Epithelial cell of esophagus (primary cell): ENCODE data around the gene TDRD7.

Experiments
- DNase-seq: peaks from one replicate; pipeline ENCODE4 v3.0.0; 2010; ENCODE audit warnings: low read depth
- H3K4me3 ChIP-seq: 2 replicates; pipeline ENCODE4 v1.5.1; 2011; ENCODE audit warnings: mild to moderate bottlenecking, low read length, control low read depth
- TF ChIP-seq, protein P1 (sequence below): IDR thresholded peaks from 2 replicates; pipeline ENCODE4 v1.5.1; 2011; ENCODE audit warnings: low read depth, mild to moderate bottlenecking, low read length, control low read depth, inconsistent platforms; ENCODE audit not compliant: insufficient read depth; ENCODE audit errors: missing control alignments

The TDRD7 gene

DNA sequence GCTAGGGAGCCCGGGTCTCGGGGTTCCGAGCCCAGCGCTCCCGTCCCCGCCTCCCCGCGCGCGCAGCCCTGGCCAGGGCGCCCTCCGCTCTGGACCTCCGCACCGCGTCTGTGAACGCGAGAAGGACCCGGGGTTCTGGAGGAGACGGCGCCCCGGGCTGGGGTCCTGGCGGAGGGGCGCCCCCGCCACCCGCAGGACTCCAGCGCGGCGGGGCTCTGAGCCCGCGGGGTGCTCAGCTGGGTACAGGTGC, 90.0 kb downstream of the TDRD7 start:
- no peak for DNase-seq
- TF ChIP-seq, protein P1, sequence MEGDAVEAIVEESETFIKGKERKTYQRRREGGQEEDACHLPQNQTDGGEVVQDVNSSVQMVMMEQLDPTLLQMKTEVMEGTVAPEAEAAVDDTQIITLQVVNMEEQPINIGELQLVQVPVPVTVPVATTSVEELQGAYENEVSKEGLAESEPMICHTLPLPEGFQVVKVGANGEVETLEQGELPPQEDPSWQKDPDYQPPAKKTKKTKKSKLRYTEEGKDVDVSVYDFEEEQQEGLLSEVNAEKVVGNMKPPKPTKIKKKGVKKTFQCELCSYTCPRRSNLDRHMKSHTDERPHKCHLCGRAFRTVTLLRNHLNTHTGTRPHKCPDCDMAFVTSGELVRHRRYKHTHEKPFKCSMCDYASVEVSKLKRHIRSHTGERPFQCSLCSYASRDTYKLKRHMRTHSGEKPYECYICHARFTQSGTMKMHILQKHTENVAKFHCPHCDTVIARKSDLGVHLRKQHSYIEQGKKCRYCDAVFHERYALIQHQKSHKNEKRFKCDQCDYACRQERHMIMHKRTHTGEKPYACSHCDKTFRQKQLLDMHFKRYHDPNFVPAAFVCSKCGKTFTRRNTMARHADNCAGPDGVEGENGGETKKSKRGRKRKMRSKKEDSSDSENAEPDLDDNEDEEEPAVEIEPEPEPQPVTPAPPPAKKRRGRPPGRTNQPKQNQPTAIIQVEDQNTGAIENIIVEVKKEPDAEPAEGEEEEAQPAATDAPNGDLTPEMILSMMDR, result no peak
- peak overlapping the region; percentile 5 for H3K4me3 ChIP-seq

DNA sequence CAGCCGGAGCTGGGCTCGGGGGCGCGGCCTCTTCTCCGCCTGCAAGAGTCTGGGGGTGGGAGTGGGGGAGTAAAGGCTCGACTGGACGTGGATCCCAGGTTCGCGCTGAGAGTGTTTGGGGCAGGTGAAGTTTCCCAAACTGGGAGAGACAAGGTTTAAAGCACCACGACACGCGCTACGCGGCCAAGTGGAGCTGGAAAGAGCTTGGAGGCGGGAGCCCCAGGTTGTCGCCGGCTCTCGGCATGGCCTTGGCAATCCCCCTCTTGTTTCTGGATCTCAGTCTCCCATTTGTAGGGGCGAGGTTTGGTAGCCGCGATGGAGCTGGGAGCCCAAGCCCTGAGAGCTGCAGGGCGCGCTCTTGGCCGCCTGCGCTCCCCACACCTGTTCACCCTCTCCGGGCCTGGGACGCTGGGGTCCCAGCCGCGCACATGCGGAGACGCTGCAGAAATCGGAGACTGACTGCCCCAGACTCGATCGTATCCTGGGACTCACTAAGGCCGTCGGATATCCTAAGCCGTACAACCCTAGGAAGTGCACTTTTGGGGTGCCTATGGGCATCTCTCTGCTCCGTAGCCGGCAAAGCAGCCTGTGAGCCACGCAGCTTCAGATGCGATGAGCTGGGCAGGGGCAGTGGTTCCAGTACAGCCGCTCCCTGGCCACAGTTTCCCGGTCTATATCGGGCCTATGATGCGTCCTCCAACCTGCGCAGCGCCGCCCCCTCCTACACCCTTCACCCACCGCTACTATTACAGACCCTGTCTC, 90.5 kb downstream of the TDRD7 start:
- no peak overlapping the region for H3K4me3 ChIP-seq
- peak; percentile 5 for DNase-seq
- TF ChIP-seq, protein P1, result no peak

DNA sequence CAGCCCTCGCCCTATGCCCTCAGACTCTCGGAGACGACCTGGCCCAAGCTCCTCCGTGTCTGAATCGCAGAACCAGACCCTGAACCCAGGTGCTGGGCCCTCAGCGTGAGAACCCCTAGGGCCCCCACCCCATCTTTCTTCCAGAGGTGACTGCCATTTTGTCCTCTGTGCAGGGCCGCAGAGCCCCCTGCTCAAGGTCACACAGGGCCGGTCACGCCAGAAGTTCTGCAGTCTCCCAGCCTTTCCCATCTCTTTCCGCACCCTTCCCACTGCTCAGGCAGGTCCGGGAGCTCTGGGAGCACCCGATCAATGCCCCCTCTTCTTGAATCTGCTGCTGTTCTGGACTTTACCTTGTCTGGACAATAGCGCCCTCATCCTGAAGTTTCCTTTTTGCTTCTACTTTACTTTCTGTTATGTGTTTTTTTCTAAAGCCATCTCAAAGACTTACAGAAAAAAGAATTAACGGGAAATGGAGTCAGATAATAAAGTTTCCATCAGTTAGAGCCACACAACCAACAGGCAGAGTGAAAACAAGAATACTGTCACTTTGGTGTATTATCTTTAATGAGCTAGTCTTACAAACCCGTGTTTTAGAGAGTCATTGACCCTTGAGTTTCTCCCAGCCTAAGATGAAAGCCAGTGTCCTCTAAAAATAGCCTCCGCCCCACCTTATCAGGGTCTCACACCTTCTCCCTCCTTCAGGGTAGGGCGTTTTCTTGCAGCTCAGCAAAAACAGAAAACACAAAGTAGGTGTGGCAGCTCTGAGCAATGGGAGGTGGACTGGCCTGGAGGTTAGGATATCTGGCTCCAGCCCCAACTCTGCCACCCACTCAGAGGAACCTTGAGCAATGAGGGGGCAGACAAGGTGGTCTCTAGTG, 91.3 kb downstream of the TDRD7 start:
- TF ChIP-seq, protein P1, result no peak
- DNase-seq, result no peak
- no peak overlapping the region for H3K4me3 ChIP-seq

DNA sequence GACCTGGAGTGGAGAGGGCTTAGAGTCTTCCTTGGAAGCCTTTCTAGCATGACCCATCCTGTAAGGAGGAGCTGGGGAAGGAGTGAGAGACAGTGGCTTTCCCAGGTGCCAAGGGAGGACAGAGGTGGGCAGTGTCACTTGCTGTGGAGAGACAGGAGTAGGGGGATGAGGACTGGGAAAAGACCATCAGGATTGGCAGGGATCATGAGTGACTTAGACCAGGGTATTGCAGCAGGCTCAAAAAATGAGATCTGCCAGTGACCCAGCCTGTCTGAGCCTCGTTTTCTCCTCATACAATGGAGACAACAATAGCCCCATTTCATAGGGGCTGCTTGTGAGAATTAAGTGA, 91.9 kb downstream of the TDRD7 start:
- H3K4me3 ChIP-seq, result no peak overlapping the region
- TF ChIP-seq, protein P1, result no peak
- DNase-seq, result no peak

DNA sequence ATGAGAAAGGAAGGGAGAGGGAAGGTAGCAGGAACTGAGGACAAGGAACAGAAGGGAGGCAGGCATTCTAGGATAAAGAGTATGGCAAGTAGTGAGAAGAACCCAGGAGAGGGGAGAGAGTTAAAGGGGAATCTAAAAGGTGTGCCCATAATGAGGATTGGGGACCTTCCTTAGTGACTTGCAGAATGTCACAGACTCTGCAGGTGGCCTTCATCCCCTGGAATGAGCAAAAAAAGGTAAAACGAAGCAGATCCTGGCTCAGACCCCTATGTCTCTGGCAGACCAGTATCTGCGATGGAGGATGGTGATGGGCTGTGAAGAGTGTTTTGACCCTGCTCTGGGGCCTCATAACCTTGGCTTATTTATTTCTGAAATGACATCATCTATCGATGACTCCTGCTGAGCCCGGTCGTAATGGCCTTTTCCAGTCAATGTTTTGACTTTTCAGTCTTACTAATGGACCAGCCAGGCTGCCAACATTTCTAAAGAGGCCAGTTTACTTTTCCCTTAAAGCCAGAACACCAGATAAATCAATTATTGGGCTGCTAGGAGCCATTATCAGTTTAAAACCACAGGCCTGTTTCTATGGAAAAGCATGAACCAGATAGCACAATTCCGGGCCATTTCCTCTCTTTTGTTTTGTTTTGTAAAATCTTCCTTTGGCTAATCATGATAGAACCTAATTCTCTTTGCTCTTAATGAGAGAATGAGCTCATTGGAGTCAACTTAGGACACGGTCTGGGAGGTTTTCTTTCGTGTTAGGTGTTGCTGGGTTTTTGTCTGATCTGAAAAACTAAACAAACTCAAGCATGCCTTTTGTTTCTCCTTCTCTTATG, 92.7 kb downstream of the TDRD7 start:
- TF ChIP-seq, protein P1, result no peak

DNA sequence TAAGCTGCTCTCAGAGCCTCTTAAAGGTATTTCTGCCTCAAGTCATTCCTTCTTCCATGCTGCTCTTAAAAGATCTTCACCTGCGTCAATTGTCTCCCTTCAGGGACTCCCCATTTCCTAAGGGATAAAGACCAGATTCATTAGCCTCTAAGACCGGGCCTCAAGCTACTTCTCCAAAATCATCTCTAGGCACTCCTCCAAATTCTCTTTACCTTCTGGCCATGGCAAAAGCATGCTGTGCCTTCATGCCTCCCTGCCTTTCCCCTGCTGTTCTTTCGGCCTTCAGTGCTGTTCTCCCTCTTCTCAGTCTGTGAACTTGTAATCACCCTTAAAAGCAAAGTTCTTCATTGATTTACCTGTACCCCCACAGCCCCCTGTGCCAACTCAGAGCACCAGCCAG, 93.9 kb downstream of the TDRD7 start:
- H3K4me3 ChIP-seq, result no peak overlapping the region
- TF ChIP-seq, protein P1, result no peak
- no peak for DNase-seq

More for the DNA sequence above, 92.7 kb downstream of the TDRD7 start:
- DNase-seq, result no peak
- no peak overlapping the region for H3K4me3 ChIP-seq
